Trophoblast cell (in vitro differentiated cells and primary cell): ENCODE data around the gene SRCIN1.

Source experiments
- DNase-seq, 2 donors: peaks; one replicate each; pipeline ENCODE4 v3.0.0-alpha.2; 2016
- H2AFZ ChIP-seq: 2 replicates; pipeline ENCODE4 v1.6.1; 2013; ENCODE audit warnings: low read length, moderate library complexity, mild to moderate bottlenecking; ENCODE audit not compliant: insufficient read depth, poor library complexity
- H2AK5ac ChIP-seq: 2 replicates; pipeline ENCODE4 v1.6.1; 2013; ENCODE audit warnings: mild to moderate bottlenecking, low read length
- H2BK120ac ChIP-seq: 2 replicates; pipeline ENCODE4 v1.6.1; 2013; ENCODE audit warnings: low read length, mild to moderate bottlenecking, moderate library complexity; ENCODE audit not compliant: insufficient read depth, poor library complexity
- H2BK12ac ChIP-seq: 2 replicates; pipeline ENCODE4 v1.6.1; 2013; ENCODE audit warnings: mild to moderate bottlenecking, low read length, moderate library complexity
- H2BK5ac ChIP-seq: 2 replicates; pipeline ENCODE4 v1.6.1; 2013; ENCODE audit warnings: low read length, low read depth, moderate library complexity, mild to moderate bottlenecking; ENCODE audit not compliant: poor library complexity
- H3K14ac ChIP-seq: 2 replicates; pipeline ENCODE4 v1.6.1; 2013; ENCODE audit warnings: mild to moderate bottlenecking, low read length
- H3K18ac ChIP-seq: 2 replicates; pipeline ENCODE4 v1.6.1; 2013; ENCODE audit warnings: mild to moderate bottlenecking, low read length
- H3K23ac ChIP-seq: 2 replicates; pipeline ENCODE4 v1.6.1; 2013; ENCODE audit warnings: low read length
- H3K27ac ChIP-seq: 2 replicates; pipeline ENCODE4 v1.5.1; 2013; ENCODE audit warnings: low read depth, mild to moderate bottlenecking, inconsistent platforms, low read length, moderate library complexity
- H3K27me3 ChIP-seq: 2 replicates; pipeline ENCODE4 v1.6.1; 2013; ENCODE audit warnings: inconsistent platforms, mild to moderate bottlenecking, low read length, moderate library complexity; ENCODE audit not compliant: insufficient read depth
- H3K36me3 ChIP-seq, 2 experiments: 1 replicate in 1 of 2; 2 replicates in 1 of 2; pipeline ENCODE4 v1.6.1; 2013; ENCODE audit warnings: low read length in 2 of 2, mild to moderate bottlenecking in 2 of 2, moderate library complexity in 1 of 2; ENCODE audit not compliant: insufficient read depth in 2 of 2, control insufficient read depth in 1 of 2
- H3K4ac ChIP-seq: 2 replicates; pipeline ENCODE4 v1.6.1; 2013; ENCODE audit warnings: low read depth, mild to moderate bottlenecking, low read length, moderate library complexity
- H3K4me1 ChIP-seq, 2 experiments: 1 replicate in 1 of 2; 2 replicates in 1 of 2; pipeline ENCODE4 v1.6.1; 2013; ENCODE audit warnings: low read length in 2 of 2, mild to moderate bottlenecking in 2 of 2, moderate library complexity in 1 of 2; ENCODE audit not compliant: insufficient read depth in 2 of 2, control insufficient read depth in 1 of 2
- H3K4me2 ChIP-seq: 2 replicates; pipeline ENCODE4 v1.6.1; 2013; ENCODE audit warnings: inconsistent platforms, mild to moderate bottlenecking, low read length, moderate library complexity
- H3K4me3 ChIP-seq: 2 replicates; pipeline ENCODE4 v1.5.1; 2013; ENCODE audit warnings: mild to moderate bottlenecking, low read depth, low read length, inconsistent platforms
- H3K79me1 ChIP-seq: one replicate; pipeline ENCODE4 v1.6.1; 2013; ENCODE audit warnings: low read length
- H3K79me2 ChIP-seq: 2 replicates; pipeline ENCODE4 v1.6.1; 2013; ENCODE audit warnings: low read length, mild to moderate bottlenecking; ENCODE audit not compliant: control insufficient read depth, insufficient read depth, poor library complexity
- H3K9ac ChIP-seq: 2 replicates; pipeline ENCODE4 v1.6.1; 2013; ENCODE audit warnings: mild to moderate bottlenecking, low read length
- H3K9me3 ChIP-seq: 2 replicates; pipeline ENCODE4 v1.6.1; 2013; ENCODE audit warnings: low read depth, mild to moderate bottlenecking, control low read depth, inconsistent platforms, low read length; ENCODE audit not compliant: insufficient read depth
- H4K12ac ChIP-seq: 2 replicates; pipeline ENCODE4 v1.6.1; 2013; ENCODE audit warnings: low read depth, mild to moderate bottlenecking, low read length, moderate library complexity
- H4K8ac ChIP-seq: 2 replicates; pipeline ENCODE4 v1.6.1; 2013; ENCODE audit warnings: low read depth, mild to moderate bottlenecking, low read length, moderate library complexity
- H4K91ac ChIP-seq: one replicate; pipeline ENCODE4 v1.6.1; 2013; ENCODE audit warnings: low read depth, mild to moderate bottlenecking, low read length, moderate library complexity
- WGBS: extraction: QIAGEN DNeasy Blood & Tissue Kit; methylation state at CpG from one replicate; pipeline ENCODE4 v1.1.7; 2013; ENCODE audit warnings: missing lambda C conversion rate; ENCODE audit not compliant: insufficient read length, insufficient coverage; ENCODE audit errors: extremely low coverage; 5-methylcytosine and 5-hydroxymethylcytosine counted together

SRCIN1 gene

DNA sequence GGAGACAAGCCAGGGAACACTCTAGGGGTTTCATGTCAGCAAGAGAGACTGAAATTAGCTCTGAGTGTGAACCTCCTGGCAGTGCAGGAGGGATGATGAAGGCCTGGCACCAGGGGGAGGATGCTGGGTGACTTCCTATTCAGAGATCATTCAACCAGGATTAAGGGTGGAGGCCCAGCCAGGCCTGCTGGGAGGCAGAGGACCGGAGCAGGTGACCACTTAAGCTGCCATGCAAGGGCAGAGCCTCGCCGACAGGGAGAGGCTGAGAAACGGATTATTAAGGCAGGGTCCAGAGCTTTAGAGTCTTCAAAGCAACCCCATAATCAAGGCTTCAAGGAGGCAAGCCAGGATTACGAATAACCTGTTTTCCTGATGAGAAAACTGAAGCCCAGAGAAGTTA is 10.6 kb upstream of the SRCIN1 start:
- Histone ChIP-seq H2AK5ac (no peak overlapping the region), H3K14ac (no peak overlapping the region), H3K18ac (no peak overlapping the region), H3K27me3 (no peaks in the 10 kb centered on the region), H2BK120ac (no peak overlapping the region), H2BK5ac (no peak overlapping the region), H3K79me1 (no peaks in the 10 kb centered on the region), H3K36me3 (no peaks in the 10 kb centered on the region), H3K9me3 (peaks cover 5% of the 10 kb centered on the region), H3K4ac (no peak overlapping the region), H2BK12ac (no peak overlapping the region), H3K27ac (no peak overlapping the region), H3K79me2 (no peaks in the 10 kb centered on the region), H3K4me2 (no peak overlapping the region), H3K23ac (no peak overlapping the region), H4K8ac (no peak overlapping the region), H4K91ac (no peak overlapping the region), H3K4me1 (no peaks in the 10 kb centered on the region), H4K12ac (no peak overlapping the region), H3K9ac (no peak overlapping the region), H3K4me3 (no peak overlapping the region), H2AFZ (no peak overlapping the region)
- WGBS: no CpG with 5 or more reads among the region's 5 CpGs
- no peak for DNase-seq

DNA sequence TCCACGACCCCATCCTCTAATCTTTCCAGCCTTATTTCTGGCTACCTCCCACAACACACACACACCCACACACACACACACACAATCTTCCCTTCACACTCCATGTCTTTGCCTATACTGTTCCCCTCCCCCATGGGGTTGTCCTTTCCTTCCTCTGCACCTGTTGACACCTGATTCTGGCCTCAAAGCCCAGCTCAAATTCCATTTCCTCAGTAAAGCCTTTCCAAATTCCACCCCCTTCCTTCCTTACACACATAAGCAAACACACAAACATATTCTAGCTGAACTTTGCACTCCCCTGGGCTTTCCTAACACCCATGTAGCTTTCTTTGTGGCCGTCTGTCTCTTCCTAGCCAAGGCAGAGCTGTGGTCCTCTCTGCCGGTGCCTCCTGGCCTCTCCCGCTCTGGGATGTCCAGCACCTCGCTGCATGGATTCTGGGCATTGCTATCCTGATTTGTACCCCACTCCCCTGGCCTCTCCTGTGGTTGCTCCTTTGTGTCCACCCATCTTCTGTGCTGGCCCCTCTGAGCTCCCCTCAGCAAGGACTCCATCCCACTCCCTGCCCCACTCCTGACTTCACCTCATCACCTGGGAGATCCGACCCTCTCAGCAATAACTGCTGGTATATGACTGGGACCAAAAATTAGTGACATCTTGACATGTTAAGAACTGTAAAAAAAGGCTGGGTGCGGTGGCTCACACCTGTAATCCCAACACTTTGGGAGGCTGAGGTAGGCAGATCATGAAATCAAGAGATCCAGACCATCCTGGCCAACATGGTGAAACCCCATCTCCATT is 8.4 kb upstream of the SRCIN1 start:
- Histone ChIP-seq H2BK12ac (no peak overlapping the region), H3K36me3 (no peaks in the 10 kb centered on the region), H3K14ac (no peak overlapping the region), H3K4me1 (no peaks in the 10 kb centered on the region), H2BK5ac (no peak overlapping the region), H3K4ac (no peak overlapping the region), H3K27me3 (no peaks in the 10 kb centered on the region), H3K4me3 (no peak overlapping the region), H3K27ac (no peak overlapping the region), H4K8ac (no peak overlapping the region), H4K12ac (no peak overlapping the region), H3K18ac (no peak overlapping the region), H2AK5ac (no peak overlapping the region), H3K4me2 (no peak overlapping the region), H3K23ac (no peak overlapping the region), H3K9me3 (peaks cover 6% of the 10 kb centered on the region), H4K91ac (no peak overlapping the region), H3K9ac (no peak overlapping the region), H2BK120ac (no peak overlapping the region), H3K79me1 (no peaks in the 10 kb centered on the region), H2AFZ (no peak overlapping the region), H3K79me2 (no peaks in the 10 kb centered on the region)
- WGBS: no CpG with 5 or more reads among the region's 7 CpGs
- DNase-seq: no peak

DNA sequence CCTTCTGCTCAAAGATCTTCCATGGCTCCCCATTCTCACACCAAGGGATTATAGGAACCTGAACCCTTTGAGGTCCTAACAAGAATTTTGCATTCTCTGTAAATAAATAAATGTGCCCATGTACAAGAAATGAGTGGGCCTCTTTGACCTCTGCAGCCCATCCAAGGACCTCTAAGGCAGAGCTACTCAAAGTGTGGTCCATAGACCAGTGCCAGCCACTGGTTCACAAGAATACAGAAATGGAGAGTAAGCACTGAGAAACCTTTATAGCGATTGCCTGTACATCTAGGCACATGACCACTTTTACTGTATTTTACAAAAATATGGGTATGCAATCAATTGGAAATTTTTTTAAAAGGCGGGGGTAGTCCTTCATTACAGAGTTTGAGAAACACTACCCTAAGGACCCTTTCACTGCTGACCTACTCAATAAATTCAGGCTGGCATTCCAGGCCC is 7.8 kb upstream of the SRCIN1 start:
- no peak overlapping the region for H4K8ac ChIP-seq
- no peaks in the 10 kb centered on the region for H3K27me3 ChIP-seq
- H3K9ac ChIP-seq: no peak overlapping the region
- peaks cover 6% of the 10 kb centered on the region for H3K9me3 ChIP-seq
- H3K27ac ChIP-seq: no peak overlapping the region
- no peak overlapping the region for H4K12ac ChIP-seq
- H2AK5ac ChIP-seq: no peak overlapping the region
- H3K4me1 ChIP-seq: no peaks in the 10 kb centered on the region
- no peak overlapping the region for H4K91ac ChIP-seq
- H3K4ac ChIP-seq: no peak overlapping the region
- no peaks in the 10 kb centered on the region for H3K36me3 ChIP-seq
- H3K4me3 ChIP-seq: no peak overlapping the region
- no peak overlapping the region for H3K23ac ChIP-seq
- no peak overlapping the region for H2BK5ac ChIP-seq
- H3K4me2 ChIP-seq: no peak overlapping the region
- H3K14ac ChIP-seq: no peak overlapping the region
- WGBS: no CpG with 5 or more reads among the region's 2 CpGs
- no peak for DNase-seq
- no peak overlapping the region for H3K18ac ChIP-seq
- no peak overlapping the region for H2BK12ac ChIP-seq
- no peak overlapping the region for H2AFZ ChIP-seq
- H3K79me1 ChIP-seq: no peaks in the 10 kb centered on the region
- H3K79me2 ChIP-seq: no peaks in the 10 kb centered on the region
- no peak overlapping the region for H2BK120ac ChIP-seq

DNA sequence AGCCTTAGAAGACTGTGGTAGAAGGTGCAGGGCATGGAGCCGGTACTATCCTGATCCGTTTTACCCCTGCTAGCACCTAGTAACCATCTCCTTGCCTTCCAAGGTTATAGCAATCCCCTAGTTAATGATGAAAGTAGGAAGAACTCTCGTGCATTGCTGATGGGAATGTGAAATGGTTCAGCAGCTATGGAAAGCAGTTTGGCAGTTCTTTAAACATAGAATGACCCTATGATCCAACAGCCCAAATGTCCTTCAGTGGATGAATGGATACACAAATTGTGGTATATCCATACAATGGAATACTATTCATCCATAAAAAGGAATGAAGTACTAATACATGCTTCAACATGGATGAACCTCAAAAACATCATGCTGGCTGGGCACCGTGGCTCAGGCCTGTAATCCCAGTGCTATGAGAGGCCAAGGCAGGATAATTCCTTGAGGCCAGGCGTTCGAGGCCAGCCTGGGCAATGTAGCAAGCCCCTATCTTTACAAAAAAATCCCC is 6.2 kb upstream of the SRCIN1 start:
- H3K79me1 ChIP-seq: no peaks in the 10 kb centered on the region
- no peak overlapping the region for H2BK120ac ChIP-seq
- no peak overlapping the region for H2AK5ac ChIP-seq
- H4K91ac ChIP-seq: no peak overlapping the region
- H2AFZ ChIP-seq: no peak overlapping the region
- peaks cover 6% of the 10 kb centered on the region for H3K9me3 ChIP-seq
- no peak overlapping the region for H2BK12ac ChIP-seq
- no peaks in the 10 kb centered on the region for H3K79me2 ChIP-seq
- H2BK5ac ChIP-seq: no peak overlapping the region
- no peak overlapping the region for H4K12ac ChIP-seq
- H3K18ac ChIP-seq: no peak overlapping the region
- no peak overlapping the region for H3K14ac ChIP-seq
- no peak overlapping the region for H4K8ac ChIP-seq
- no peak overlapping the region for H3K23ac ChIP-seq
- no peak overlapping the region for H3K4ac ChIP-seq
- H3K4me3 ChIP-seq: no peak overlapping the region
- H3K27ac ChIP-seq: no peak overlapping the region
- WGBS: no CpG with 5 or more reads among the region's 6 CpGs
- no peak overlapping the region for H3K4me2 ChIP-seq
- no peak for DNase-seq
- peaks cover 0 to 2% of the 10 kb centered on the region in 2 experiments for H3K4me1 ChIP-seq
- H3K9ac ChIP-seq: no peak overlapping the region
- no peaks in the 10 kb centered on the region for H3K27me3 ChIP-seq
- H3K36me3 ChIP-seq: no peaks in the 10 kb centered on the region
